Nephron (organoid): ENCODE results near the gene EPHA2.

Experiments
- H3K27ac Mint-ChIP-seq, 3 experiments: 2 replicates each; pipeline ENCODE4 v1.8.0; 2020; ENCODE audit warnings: mixed read lengths in 3 of 3, mild to moderate bottlenecking in 2 of 3, moderate library complexity in 1 of 3
- H3K27me3 Mint-ChIP-seq: 2 replicates; pipeline ENCODE4 v1.8.0; 2021; ENCODE audit warnings: low read depth, mild to moderate bottlenecking, moderate library complexity, mixed read lengths
- H3K36me3 Mint-ChIP-seq: 2 replicates; pipeline ENCODE4 v1.8.0; 2020; ENCODE audit warnings: low read depth, mixed read lengths
- H3K4me1 Mint-ChIP-seq: 2 replicates; pipeline ENCODE4 v1.8.0; 2020; ENCODE audit warnings: mixed read lengths
- H3K4me3 Mint-ChIP-seq, 3 experiments: 2 replicates each; pipeline ENCODE4 v1.8.0; 2020; ENCODE audit warnings: mild to moderate bottlenecking in 3 of 3, mixed read lengths in 3 of 3, moderate library complexity in 2 of 3
- H3K9me3 Mint-ChIP-seq: 2 replicates; pipeline ENCODE4 v1.8.0; 2020; ENCODE audit warnings: mixed read lengths
- TF ChIP-seq, protein P1 (sequence below), 3 experiments: fragments of 200-600 bp; sonication (generic); IDR thresholded peaks; one replicate each; pipeline ENCODE4 v1.5.0; 2021; ENCODE audit warnings: antibody characterized with exemption in 3 of 3; ENCODE audit not compliant: unreplicated experiment in 3 of 3

The EPHA2 gene

DNA sequence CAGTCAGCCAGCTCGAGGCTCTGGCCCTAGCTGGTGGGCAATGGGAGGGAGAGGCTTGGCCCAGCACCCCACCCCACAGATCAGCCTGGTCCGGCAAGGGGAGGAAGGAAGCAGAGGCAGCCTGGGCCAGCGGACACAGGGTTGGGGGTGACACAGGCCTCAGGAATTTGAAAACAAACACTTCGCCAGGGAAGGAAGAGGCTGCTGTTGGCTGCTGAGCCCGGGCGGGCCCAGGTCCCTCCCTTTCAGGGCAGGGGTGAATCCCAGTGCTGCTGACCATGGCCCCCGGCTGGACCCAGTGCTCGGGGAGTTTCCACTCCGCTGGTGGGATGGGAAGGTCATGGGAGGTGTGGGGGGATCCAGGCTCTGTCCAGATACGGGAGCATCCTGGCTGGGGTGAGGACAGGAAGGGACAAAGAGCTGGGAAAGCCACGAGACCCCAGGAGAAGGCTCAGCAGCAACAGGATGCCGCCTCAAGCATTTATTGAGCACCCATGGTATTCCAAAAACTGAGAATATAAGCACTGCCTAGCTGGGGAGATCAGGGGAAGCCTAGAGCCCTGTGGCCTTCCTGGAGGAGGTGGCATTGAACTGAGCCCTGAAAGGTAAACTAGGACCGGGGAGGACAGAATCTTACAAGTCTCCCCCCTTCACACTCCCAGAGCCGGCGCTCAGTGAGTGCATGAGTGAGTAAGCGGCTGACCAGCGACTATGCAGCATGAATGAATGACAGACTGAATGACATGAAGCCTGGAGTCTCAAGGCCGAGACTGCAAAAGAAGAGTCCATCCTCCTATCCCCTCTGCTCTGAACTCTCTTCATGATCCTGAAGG lies 26.2 kb upstream of the EPHA2 start:
- H3K4me3 Mint-ChIP-seq, result peak overlapping the region in 1 of 3 experiments; percentile 51
- H3K27me3 Mint-ChIP-seq, result peaks cover 5% of the 10 kb centered on the region
- peak overlapping the region; percentile 92 to 95 (median 94) for H3K27ac Mint-ChIP-seq
- H3K9me3 Mint-ChIP-seq, result no peaks in the 10 kb centered on the region
- H3K36me3 Mint-ChIP-seq, result no peaks in the 10 kb centered on the region
- H3K4me1 Mint-ChIP-seq, result peaks cover 31% of the 10 kb centered on the region
- TF ChIP-seq, protein P1, sequence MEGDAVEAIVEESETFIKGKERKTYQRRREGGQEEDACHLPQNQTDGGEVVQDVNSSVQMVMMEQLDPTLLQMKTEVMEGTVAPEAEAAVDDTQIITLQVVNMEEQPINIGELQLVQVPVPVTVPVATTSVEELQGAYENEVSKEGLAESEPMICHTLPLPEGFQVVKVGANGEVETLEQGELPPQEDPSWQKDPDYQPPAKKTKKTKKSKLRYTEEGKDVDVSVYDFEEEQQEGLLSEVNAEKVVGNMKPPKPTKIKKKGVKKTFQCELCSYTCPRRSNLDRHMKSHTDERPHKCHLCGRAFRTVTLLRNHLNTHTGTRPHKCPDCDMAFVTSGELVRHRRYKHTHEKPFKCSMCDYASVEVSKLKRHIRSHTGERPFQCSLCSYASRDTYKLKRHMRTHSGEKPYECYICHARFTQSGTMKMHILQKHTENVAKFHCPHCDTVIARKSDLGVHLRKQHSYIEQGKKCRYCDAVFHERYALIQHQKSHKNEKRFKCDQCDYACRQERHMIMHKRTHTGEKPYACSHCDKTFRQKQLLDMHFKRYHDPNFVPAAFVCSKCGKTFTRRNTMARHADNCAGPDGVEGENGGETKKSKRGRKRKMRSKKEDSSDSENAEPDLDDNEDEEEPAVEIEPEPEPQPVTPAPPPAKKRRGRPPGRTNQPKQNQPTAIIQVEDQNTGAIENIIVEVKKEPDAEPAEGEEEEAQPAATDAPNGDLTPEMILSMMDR (IDR thresholded peaks at IDR 0.05; ENCODE audit: unreplicated experiment in 3 of 3), result no peak

- peaks cover 46% of the 10 kb centered on the region for H3K4me1 Mint-ChIP-seq
- peak overlapping the region; percentile 82 to 97 (median 85) for H3K27ac Mint-ChIP-seq
- TF ChIP-seq, protein P1 (IDR thresholded peaks at IDR 0.05; ENCODE audit: unreplicated experiment in 3 of 3), result no peak
- H3K9me3 Mint-ChIP-seq, result no peaks in the 10 kb centered on the region
- H3K27me3 Mint-ChIP-seq, result peaks cover 5% of the 10 kb centered on the region
- no peaks in the 10 kb centered on the region for H3K36me3 Mint-ChIP-seq
- H3K4me3 Mint-ChIP-seq, result no peak overlapping the region
These were observed 24.5 kb upstream of the EPHA2 start for GRCh38 chr1:16180291-16180824.

DNA sequence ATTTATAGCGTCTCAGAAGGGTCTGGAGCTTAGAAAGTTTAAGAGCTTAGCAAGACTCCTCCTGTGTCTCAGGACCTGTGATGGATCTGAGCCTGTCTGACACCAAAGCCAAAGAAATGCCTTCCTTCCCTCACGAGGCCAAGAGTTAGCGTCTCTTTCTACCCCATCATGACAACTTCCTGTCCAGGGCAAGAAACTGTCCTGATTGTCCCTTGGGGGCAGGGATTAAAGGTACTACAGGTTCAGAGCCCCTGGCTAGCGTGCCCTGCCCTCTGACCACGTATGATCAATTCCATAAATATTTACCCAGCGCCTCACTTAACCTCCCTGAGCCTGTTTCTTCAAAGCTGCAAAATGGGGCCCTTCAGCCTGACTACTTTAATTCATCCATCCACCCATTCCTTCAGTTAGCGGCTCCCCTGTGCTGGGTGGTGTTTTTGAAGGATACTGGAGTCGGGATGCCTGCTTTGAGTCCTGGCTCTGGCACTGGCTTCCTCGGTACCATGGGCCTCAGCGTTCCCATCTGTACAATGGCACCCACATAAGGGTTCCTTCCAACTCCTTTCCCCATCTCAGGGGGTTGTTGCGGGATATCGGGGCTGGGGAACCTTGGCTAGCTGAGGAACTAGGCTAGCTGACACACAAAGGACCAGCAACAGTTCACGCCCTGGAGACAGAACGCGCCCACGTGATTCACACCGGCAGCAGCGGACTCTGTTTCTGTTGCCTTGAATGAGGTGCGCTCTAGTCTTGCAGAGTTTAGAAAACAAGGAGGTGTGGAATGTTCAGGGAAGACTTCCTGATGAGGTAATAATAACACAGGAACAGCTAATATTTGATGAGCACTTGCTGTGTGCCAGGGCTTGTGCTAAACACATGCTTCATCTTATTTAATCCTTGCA lies 23.0 kb upstream of the EPHA2 start:
- Mint-ChIP-seq H3K27me3 (peaks cover 5% of the 10 kb centered on the region), H3K4me1 (peaks cover 52% of the 10 kb centered on the region), H3K36me3 (no peaks in the 10 kb centered on the region), H3K9me3 (no peaks in the 10 kb centered on the region), H3K4me3 (peak overlapping the region in 2 of 3 experiments; percentile 7 to 20), H3K27ac (peak overlapping the region; percentile 96 to 99 (median 99))
- TF ChIP-seq, protein P1 (IDR thresholded peaks at IDR 0.05; ENCODE audit: unreplicated experiment in 3 of 3), result no peak

DNA sequence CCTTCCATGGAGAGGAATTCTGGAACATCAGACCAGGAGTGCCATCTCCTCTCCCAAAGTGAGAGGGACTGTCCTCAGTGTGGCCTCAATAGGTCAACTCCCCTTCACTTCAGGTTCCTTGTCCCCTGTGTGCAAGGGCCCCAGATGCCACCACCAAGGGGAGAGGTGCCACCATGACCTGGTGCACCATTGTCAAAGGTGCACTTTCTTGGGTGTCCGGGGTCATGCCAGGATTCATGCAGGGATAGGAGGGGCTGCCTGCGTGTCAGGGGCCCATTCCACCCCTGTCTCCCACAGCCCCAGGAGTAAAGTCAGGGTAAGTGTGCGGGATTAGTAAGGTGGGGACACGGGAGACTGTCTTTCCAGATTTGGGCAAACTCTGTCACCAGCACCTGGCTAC lies 21.4 kb upstream of the EPHA2 start:
- Mint-ChIP-seq H3K9me3 (no peaks in the 10 kb centered on the region), H3K36me3 (no peaks in the 10 kb centered on the region), H3K27ac (peak overlapping the region; percentile 98 to 99 (median 99)), H3K27me3 (peaks cover 5% of the 10 kb centered on the region), H3K4me3 (peak overlapping the region in 1 of 3 experiments; percentile 15), H3K4me1 (peaks cover 52% of the 10 kb centered on the region)
- TF ChIP-seq, protein P1 (IDR thresholded peaks at IDR 0.05; ENCODE audit: unreplicated experiment in 3 of 3), result no peak

- Mint-ChIP-seq H3K27ac (peak overlapping the region; percentile 98 to 99 (median 99)), H3K9me3 (no peaks in the 10 kb centered on the region), H3K27me3 (peaks cover 9% of the 10 kb centered on the region), H3K4me3 (peak overlapping the region; percentile 32 to 41 (median 35)), H3K36me3 (no peaks in the 10 kb centered on the region), H3K4me1 (peaks cover 46% of the 10 kb centered on the region)
- TF ChIP-seq, protein P1 (IDR thresholded peaks at IDR 0.05; ENCODE audit: unreplicated experiment in 3 of 3), result no peak
These were observed 20.8 kb upstream of the EPHA2 start for GRCh38 chr1:16176653-16177052.
